ENCODE data around the gene FARSA.

The FARSA gene

GRCh38 chr19:12949363-12950283 is 16.1 kb upstream of the FARSA start:
- H3K4me1 ChIP-seq (ENCODE audit: low read length), result peaks cover 36% of the 10 kb centered on the region
- no peak overlapping the region for H2AFZ ChIP-seq (ENCODE audit: low read depth, low read length)
- no peaks in the 10 kb centered on the region for H3K9me3 ChIP-seq (ENCODE audit: insufficient read depth, low read length)
- peaks cover 78% of the 10 kb centered on the region for H3K79me2 ChIP-seq (ENCODE audit: low read length)
- H3K9ac ChIP-seq (ENCODE audit: low read length), result no peak overlapping the region
- H3K36me3 ChIP-seq (replicated peaks; ENCODE audit: low read depth, low read length), result peaks cover 71% of the 10 kb centered on the region
- peaks cover 19% of the 10 kb centered on the region for H4K20me1 ChIP-seq (ENCODE audit: insufficient read depth, low read length)
- no peaks in the 10 kb centered on the region for H3K27me3 ChIP-seq (ENCODE audit: low read depth, low read length)
- TF ChIP-seq EZH2phosphoT487 (IDR thresholded peaks at IDR 0.05; ENCODE audit: low read depth), result no peak
- TF ChIP-seq CTCF (IDR thresholded peaks at IDR 0.05; ENCODE audit: low read depth, low read length), result no peak
- no peak overlapping the region for H3K4me2 ChIP-seq (ENCODE audit: low read length)
- H3K27ac ChIP-seq (ENCODE audit: low read length), result no peak overlapping the region
- H3K4me3 ChIP-seq (ENCODE audit: low read length), result no peak overlapping the region

- no peak overlapping the region for H3K27ac ChIP-seq (ENCODE audit: low read length)
- H3K9ac ChIP-seq (ENCODE audit: low read length), result no peak overlapping the region
- H3K27me3 ChIP-seq (ENCODE audit: low read depth, low read length), result no peaks in the 10 kb centered on the region
- H4K20me1 ChIP-seq (ENCODE audit: insufficient read depth, low read length), result peaks cover 11% of the 10 kb centered on the region
- H3K79me2 ChIP-seq (ENCODE audit: low read length), result peaks cover 70% of the 10 kb centered on the region
- no peak overlapping the region for H3K4me2 ChIP-seq (ENCODE audit: low read length)
- no peak for TF ChIP-seq EZH2phosphoT487 (IDR thresholded peaks at IDR 0.05; ENCODE audit: low read depth)
- TF ChIP-seq CTCF (IDR thresholded peaks at IDR 0.05; ENCODE audit: low read depth, low read length), result no peak
- no peak overlapping the region for H3K4me3 ChIP-seq (ENCODE audit: low read length)
- H3K36me3 ChIP-seq (replicated peaks; ENCODE audit: low read depth, low read length), result peaks cover 76% of the 10 kb centered on the region
- peaks cover 36% of the 10 kb centered on the region for H3K4me1 ChIP-seq (ENCODE audit: low read length)
- no peak overlapping the region for H2AFZ ChIP-seq (ENCODE audit: low read depth, low read length)
- no peaks in the 10 kb centered on the region for H3K9me3 ChIP-seq (ENCODE audit: insufficient read depth, low read length)
Observed at GRCh38 chr19:12948612-12949362, 15.3 kb upstream of the FARSA start.

- no peak overlapping the region for H3K27ac ChIP-seq (ENCODE audit: low read length)
- H3K4me1 ChIP-seq (ENCODE audit: low read length), result peaks cover 35% of the 10 kb centered on the region
- peaks cover 13% of the 10 kb centered on the region for H4K20me1 ChIP-seq (ENCODE audit: insufficient read depth, low read length)
- H3K4me3 ChIP-seq (ENCODE audit: low read length), result no peak overlapping the region
- peaks cover 70% of the 10 kb centered on the region for H3K79me2 ChIP-seq (ENCODE audit: low read length)
- H2AFZ ChIP-seq (ENCODE audit: low read depth, low read length), result no peak overlapping the region
- no peak overlapping the region; the same call in 1 of the 2 replicates for H3K4me2 ChIP-seq (ENCODE audit: low read length)
- H3K9me3 ChIP-seq (ENCODE audit: insufficient read depth, low read length), result no peaks in the 10 kb centered on the region
- H3K9ac ChIP-seq (ENCODE audit: low read length), result no peak overlapping the region
- no peaks in the 10 kb centered on the region for H3K27me3 ChIP-seq (ENCODE audit: low read depth, low read length)
- peaks cover 75% of the 10 kb centered on the region for H3K36me3 ChIP-seq (replicated peaks; ENCODE audit: low read depth, low read length)
- no peak for TF ChIP-seq EZH2phosphoT487 (IDR thresholded peaks at IDR 0.05; ENCODE audit: low read depth)
- TF ChIP-seq CTCF (IDR thresholded peaks at IDR 0.05; ENCODE audit: low read depth, low read length), result no peak
Observed at GRCh38 chr19:12947702-12948611, 14.4 kb upstream of the FARSA start.
